OCI-LY1 (cell line): ENCODE results near the gene TMEM115.

ENCODE experiments used
- H2AFZ ChIP-seq: fragments of 200-600 bp; sonication (generic), shearing (Covaris generic); 2 replicates; pipeline ENCODE4 v1.6.0; 2014; ENCODE audit warnings: antibody characterized with exemption, mild to moderate bottlenecking, low read length
- H3F3A ChIP-seq: fragments of 200-600 bp; sonication (generic), shearing (Covaris generic); 2 replicates; pipeline ENCODE4 v1.6.0; 2014; ENCODE audit warnings: mild to moderate bottlenecking, antibody characterized with exemption, low read length, moderate library complexity; ENCODE audit not compliant: insufficient read depth
- H3K27ac ChIP-seq: fragments of 200-600 bp; sonication (generic); 2 replicates; pipeline ENCODE4 v1.5.1; 2014; ENCODE audit warnings: low read length, mixed run types, mild to moderate bottlenecking, low read depth; ENCODE audit not compliant: poor library complexity, severe bottlenecking
- H3K27me3 ChIP-seq: fragments of 200-600 bp; sonication (generic); 2 replicates; pipeline ENCODE4 v1.6.0; 2014; ENCODE audit warnings: antibody characterized with exemption, mild to moderate bottlenecking, low read length, moderate library complexity; ENCODE audit not compliant: insufficient read depth
- H3K36me3 ChIP-seq: fragments of 200-600 bp; sonication (generic); 2 replicates; pipeline ENCODE4 v1.6.1; 2014; ENCODE audit warnings: mild to moderate bottlenecking, antibody characterized with exemption, low read length, moderate library complexity, mixed read lengths; ENCODE audit not compliant: insufficient read depth
- H3K4me1 ChIP-seq: fragments of 200-600 bp; sonication (generic); 2 replicates; pipeline ENCODE4 v1.5.1; 2014; ENCODE audit warnings: mild to moderate bottlenecking, low read length, moderate library complexity; ENCODE audit not compliant: insufficient read depth, severe bottlenecking
- H3K4me2 ChIP-seq: fragments of 200-600 bp; sonication (generic), shearing (Covaris generic); 2 replicates; pipeline ENCODE4 v1.6.1; 2014; ENCODE audit warnings: low read length
- H3K4me3 ChIP-seq: fragments of 200-600 bp; sonication (generic); 2 replicates; pipeline ENCODE4 v1.5.1; 2014; ENCODE audit warnings: low read length, low read depth, mild to moderate bottlenecking, mixed read lengths; ENCODE audit not compliant: poor library complexity, severe bottlenecking
- H3K79me2 ChIP-seq: fragments of 200-600 bp; shearing (Covaris generic); 2 replicates; pipeline ENCODE4 v1.6.1; 2016; ENCODE audit warnings: mixed run types, low read length, mixed read lengths; ENCODE audit not compliant: insufficient read depth
- H3K9ac ChIP-seq: fragments of 200-600 bp; sonication (generic), shearing (Covaris generic); 2 replicates; pipeline ENCODE4 v1.6.1; 2014; ENCODE audit warnings: mild to moderate bottlenecking, low read length, mixed read lengths
- H3K9me2 ChIP-seq: fragments of 200-600 bp; sonication (generic), shearing (Covaris generic); 2 replicates; pipeline ENCODE4 v1.6.1; 2014; ENCODE audit warnings: low read depth, mild to moderate bottlenecking, low read length, mixed read lengths
- H3K9me3 ChIP-seq: fragments of 200-600 bp; shearing (Covaris generic); 2 replicates; pipeline ENCODE4 v1.6.1; 2014; ENCODE audit warnings: low read length, mixed read lengths
- H4K20me1 ChIP-seq: fragments of 200-600 bp; sonication (generic), shearing (Covaris generic); 2 replicates; pipeline ENCODE4 v1.6.0; 2016; ENCODE audit warnings: mild to moderate bottlenecking, low read length; ENCODE audit not compliant: insufficient read depth
- CTCF ChIP-seq: fragments of 200-600 bp; sonication (generic), shearing (Covaris generic); IDR thresholded peaks from 2 replicates; pipeline ENCODE4 v1.5.1; 2017; ENCODE audit warnings: mild to moderate bottlenecking, antibody characterized with exemption, low read length, moderate library complexity, mixed read lengths
- EZH2 ChIP-seq: fragments of 200-600 bp; sonication (generic), shearing (Covaris generic); IDR thresholded peaks from 2 replicates; pipeline ENCODE4 v1.8.0; 2017; ENCODE audit warnings: borderline replicate concordance, mixed run types, mild to moderate bottlenecking, antibody characterized with exemption, low read length, moderate library complexity, mixed read lengths

TMEM115 gene

GRCh38 chr3:50373146-50374051, 14.1 kb upstream of the TMEM115 start:
- 0 out of 2 replicates have a peak, but pooled peaks cover 11% of the 10 kb centered on the region for H3K27me3 ChIP-seq
- no peaks in the 10 kb centered on the region for H3K4me1 ChIP-seq
- H3K9ac ChIP-seq = no peak overlapping the region
- H3K79me2 ChIP-seq = no peaks in the 10 kb centered on the region
- H3K9me2 ChIP-seq = no peaks in the 10 kb centered on the region
- H3K27ac ChIP-seq = no peak overlapping the region
- H4K20me1 ChIP-seq = no peaks in the 10 kb centered on the region
- no peaks in the 10 kb centered on the region for H3K9me3 ChIP-seq
- no peak overlapping the region for H3K4me3 ChIP-seq
- H3K4me2 ChIP-seq = no peak overlapping the region
- no peaks in the 10 kb centered on the region for H3K36me3 ChIP-seq
- H2AFZ ChIP-seq = no peak overlapping the region
- TF ChIP-seq CTCF (no peak), EZH2 (no peak)
- H3F3A ChIP-seq = no peaks in the 10 kb centered on the region

GRCh38 chr3:50372349-50372748, 13.0 kb upstream of the TMEM115 start:
- Histone ChIP-seq H3K27ac (no peak overlapping the region), H3K36me3 (no peaks in the 10 kb centered on the region), H2AFZ (no peak overlapping the region), H3K79me2 (no peaks in the 10 kb centered on the region), H3K9ac (no peak overlapping the region), H4K20me1 (no peaks in the 10 kb centered on the region), H3K4me2 (no peak overlapping the region), H3K4me1 (no peaks in the 10 kb centered on the region), H3K9me2 (no peaks in the 10 kb centered on the region), H3K4me3 (no peak overlapping the region), H3K27me3 (peaks cover 11% of the 10 kb centered on the region; the same call in 1 of the 2 replicates), H3K9me3 (no peaks in the 10 kb centered on the region), H3F3A (no peaks in the 10 kb centered on the region)
- TF ChIP-seq CTCF (no peak), EZH2 (no peak)

- Histone ChIP-seq H4K20me1 (no peaks in the 10 kb centered on the region), H3K4me3 (no peak overlapping the region), H3F3A (no peaks in the 10 kb centered on the region), H2AFZ (no peak overlapping the region), H3K79me2 (no peaks in the 10 kb centered on the region), H3K27ac (no peak overlapping the region), H3K9ac (no peak overlapping the region), H3K4me2 (no peak overlapping the region), H3K36me3 (no peaks in the 10 kb centered on the region), H3K9me2 (no peaks in the 10 kb centered on the region), H3K27me3 (peaks cover 11% of the 10 kb centered on the region), H3K4me1 (no peaks in the 10 kb centered on the region), H3K9me3 (no peaks in the 10 kb centered on the region)
- no peak for TF ChIP-seq CTCF
- no peak for TF ChIP-seq EZH2
Measured at GRCh38 chr3:50371133-50371685, 11.9 kb upstream of the TMEM115 start.
